ENCODE results near the gene DLGAP1. TPM values are rescaled to one million over a fixed set of nuclear protein-coding genes. Genes with fewer than 3 reads are reported as not detected.

DLGAP1 gene
- total and polyA plus RNA-seq, 4 donors, result 0.06 to 1.2 (median 0.17) TPM; not detected in 1

GRCh38 chr18:3713166-3713565, 741.9 kb downstream of the DLGAP1 start:
- Histone ChIP-seq H3K4me1 (ENCODE audit: control insufficient read depth in 4 of 4, insufficient read depth in 4 of 4, low read length in 3 of 4) (peaks cover 0 to 5% (median 3%) of the 10 kb centered on the region in 4 donors), H3K36me3 (ENCODE audit: control insufficient read depth in 4 of 4, insufficient read depth in 3 of 4, low read depth in 1 of 4, low read length in 3 of 4) (no peaks in the 10 kb centered on the region), H3K27ac (ENCODE audit: low read depth in 1 of 2, low read length in 2 of 2) (no peak overlapping the region), H3K27me3 (ENCODE audit: control insufficient read depth in 4 of 4, insufficient read depth in 4 of 4, low read length in 3 of 4) (no peaks in the 10 kb centered on the region), H3K9ac (ENCODE audit: low read depth in 1 of 2, low read length in 2 of 2) (no peak overlapping the region), H3K4me3 (ENCODE audit: low read depth in 1 of 3, low read length in 3 of 3) (no peak overlapping the region), H3K9me3 (ENCODE audit: control insufficient read depth in 4 of 4, low read length in 3 of 4) (no peaks in the 10 kb centered on the region)
- WGBS, result 73% methylated on average over 4 of the region's 4 CpGs
- no peak for TF ChIP-seq HNF4G (IDR thresholded peaks at IDR 0.05)
- no peak for TF ChIP-seq RXRA (IDR thresholded peaks at IDR 0.05)
- TF ChIP-seq ATF3 (IDR thresholded peaks at IDR 0.05), result no peak
- no peak for TF ChIP-seq TAF1 (conservative IDR thresholded peaks at IDR 0.05)
- TF ChIP-seq MAX (IDR thresholded peaks at IDR 0.05), result no peak
- no peak for TF ChIP-seq FOXA1 (IDR thresholded peaks at IDR 0.05)
- no peak for TF ChIP-seq EGR1 (IDR thresholded peaks at IDR 0.05; ENCODE audit: low read depth in 2 of 2)
- no peak for TF ChIP-seq JUND (IDR thresholded peaks at IDR 0.05)
- DNase-seq (ENCODE audit: low spot score), result no peak

GRCh38 chr18:3712491-3712890, 742.6 kb downstream of the DLGAP1 start:
- Histone ChIP-seq H3K4me1 (ENCODE audit: control insufficient read depth in 4 of 4, insufficient read depth in 4 of 4, low read length in 3 of 4) (peaks cover 0 to 5% (median 3%) of the 10 kb centered on the region in 4 donors), H3K4me3 (ENCODE audit: low read depth in 1 of 3, low read length in 3 of 3) (no peak overlapping the region), H3K9ac (ENCODE audit: low read depth in 1 of 2, low read length in 2 of 2) (no peak overlapping the region), H3K27me3 (ENCODE audit: control insufficient read depth in 4 of 4, insufficient read depth in 4 of 4, low read length in 3 of 4) (no peaks in the 10 kb centered on the region), H3K9me3 (ENCODE audit: control insufficient read depth in 4 of 4, low read length in 3 of 4) (no peaks in the 10 kb centered on the region), H3K36me3 (ENCODE audit: control insufficient read depth in 4 of 4, insufficient read depth in 3 of 4, low read depth in 1 of 4, low read length in 3 of 4) (no peaks in the 10 kb centered on the region), H3K27ac (ENCODE audit: low read depth in 1 of 2, low read length in 2 of 2) (no peak overlapping the region)
- DNase-seq (ENCODE audit: low spot score), result no peak
- TF ChIP-seq GABPA (IDR thresholded peaks at IDR 0.05 in 1 of 2, conservative IDR thresholded peaks at IDR 0.05 in 1 of 2), result no peak
- TF ChIP-seq ZBTB33 (IDR thresholded peaks at IDR 0.05), result no peak
- TF ChIP-seq RXRA (IDR thresholded peaks at IDR 0.05), result no peak
- TF ChIP-seq MAX (IDR thresholded peaks at IDR 0.05), result no peak
- TF ChIP-seq FOXA2 (IDR thresholded peaks at IDR 0.05), result no peak
- TF ChIP-seq REST (IDR thresholded peaks at IDR 0.05), result no peak
- TF ChIP-seq FOXA1 (IDR thresholded peaks at IDR 0.05), result no peak
- no peak for TF ChIP-seq TAF1 (conservative IDR thresholded peaks at IDR 0.05)
- TF ChIP-seq HNF4G (IDR thresholded peaks at IDR 0.05), result no peak
- TF ChIP-seq RAD21 (IDR thresholded peaks at IDR 0.05), result no peak
- WGBS, result 93% methylated on average over 5 of the region's 5 CpGs

All from liver (tissue), 9 donors.